ENCODE data around the gene IL34.

DNA sequence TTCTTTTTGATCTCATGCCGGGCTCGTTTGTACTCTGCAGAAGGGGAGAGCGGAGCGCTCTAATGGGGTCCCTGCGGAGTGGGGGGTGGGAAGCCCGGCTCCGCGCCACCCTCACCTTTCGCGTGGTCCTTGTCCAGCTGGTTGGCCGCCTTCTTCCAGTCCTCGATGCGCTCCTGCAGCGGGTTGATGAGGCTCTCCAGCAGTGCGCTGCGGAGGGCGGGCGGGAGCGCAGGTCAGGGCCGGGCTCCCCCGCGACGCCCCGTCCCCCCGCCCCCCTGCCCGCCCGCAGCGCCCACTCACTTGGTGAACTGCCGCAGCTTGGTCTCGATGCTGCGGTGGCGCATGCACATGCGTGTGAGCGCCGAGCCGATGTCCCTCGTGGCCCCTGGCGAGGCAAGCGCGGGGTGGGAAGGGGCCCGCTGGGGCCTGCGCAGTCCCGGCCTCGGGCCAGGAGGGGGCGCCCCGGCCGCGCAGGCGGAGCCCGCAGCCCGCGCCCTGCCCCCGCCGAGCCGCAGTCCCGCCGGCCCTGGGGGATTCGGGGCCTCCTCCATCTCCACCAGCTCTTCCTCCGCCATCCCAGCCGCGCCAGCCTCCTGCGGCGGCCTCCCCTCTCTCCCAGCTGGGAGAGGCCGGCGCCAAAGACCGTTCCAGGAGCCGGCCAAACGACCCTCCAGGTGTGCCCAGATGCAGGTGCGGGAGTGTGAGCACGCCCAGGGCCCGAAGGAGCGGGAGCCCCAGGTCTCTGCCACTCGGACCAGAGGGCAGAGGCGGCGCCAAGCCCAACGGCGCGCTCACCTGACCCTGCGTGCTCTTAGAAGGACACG, 33.5 kb downstream of the IL34 start:
- no peak for TF ChIP-seq POLR2AphosphoS5 (IDR thresholded peaks at IDR 0.05)
- TF ChIP-seq, protein P1, sequence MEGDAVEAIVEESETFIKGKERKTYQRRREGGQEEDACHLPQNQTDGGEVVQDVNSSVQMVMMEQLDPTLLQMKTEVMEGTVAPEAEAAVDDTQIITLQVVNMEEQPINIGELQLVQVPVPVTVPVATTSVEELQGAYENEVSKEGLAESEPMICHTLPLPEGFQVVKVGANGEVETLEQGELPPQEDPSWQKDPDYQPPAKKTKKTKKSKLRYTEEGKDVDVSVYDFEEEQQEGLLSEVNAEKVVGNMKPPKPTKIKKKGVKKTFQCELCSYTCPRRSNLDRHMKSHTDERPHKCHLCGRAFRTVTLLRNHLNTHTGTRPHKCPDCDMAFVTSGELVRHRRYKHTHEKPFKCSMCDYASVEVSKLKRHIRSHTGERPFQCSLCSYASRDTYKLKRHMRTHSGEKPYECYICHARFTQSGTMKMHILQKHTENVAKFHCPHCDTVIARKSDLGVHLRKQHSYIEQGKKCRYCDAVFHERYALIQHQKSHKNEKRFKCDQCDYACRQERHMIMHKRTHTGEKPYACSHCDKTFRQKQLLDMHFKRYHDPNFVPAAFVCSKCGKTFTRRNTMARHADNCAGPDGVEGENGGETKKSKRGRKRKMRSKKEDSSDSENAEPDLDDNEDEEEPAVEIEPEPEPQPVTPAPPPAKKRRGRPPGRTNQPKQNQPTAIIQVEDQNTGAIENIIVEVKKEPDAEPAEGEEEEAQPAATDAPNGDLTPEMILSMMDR (IDR thresholded peaks at IDR 0.05): peak in 1 of 3 donors; percentile 47
- TF ChIP-seq POLR2A (IDR thresholded peaks at IDR 0.05): no peak
